ENCODE data around the gene CRISP1. TPM values are rescaled to one million over a fixed set of nuclear protein-coding genes. Genes with fewer than 3 reads are reported as not detected.
"Not testable (repeated sequence)": the region's sequence is repeated elsewhere in the genome, so short reads cannot be mapped to it uniquely, and the experiment has no call there.

The CRISP1 gene
- total RNA-seq, 1 experiment from 2014 or later = not detected

- H3K27me3 ChIP-seq (ENCODE audit: insufficient read depth, low read length) = no peaks in the 10 kb centered on the region
- no peaks in the 10 kb centered on the region for H3K79me1 ChIP-seq (ENCODE audit: insufficient read depth, low read depth, low read length, poor library complexity, severe bottlenecking)
- H4K91ac ChIP-seq (ENCODE audit: insufficient read length, low read depth, low read length) = no peak overlapping the region
- H2AFZ ChIP-seq (ENCODE audit: low read length) = no peak overlapping the region
- no peaks in the 10 kb centered on the region for H3K23me2 ChIP-seq (ENCODE audit: insufficient read length, low read depth, low read length, poor library complexity, severe bottlenecking)
- Mint-ChIP-seq H3K36me3 (ENCODE audit: insufficient read depth in 1 of 3, low read depth in 3 of 3) (peaks cover 0 to 20% (median 3%) of the 10 kb centered on the region in 3 experiments; a peak in 4 of 7 replicates), H3K4me3 (no peak overlapping the region), H3K4me1 (peaks cover 14 to 19% of the 10 kb centered on the region in 2 experiments), H3K27ac (peak overlapping the region in 1 of 3 experiments; percentile 67; a peak in 1 of 7 replicates), H3K27me3 (ENCODE audit: low read depth) (peaks cover 7% of the 10 kb centered on the region), H3K9me3 (peaks cover 11 to 13% of the 10 kb centered on the region in 2 experiments; a peak in 4 of 5 replicates)
- H2BK20ac ChIP-seq (ENCODE audit: low read depth, low read length, poor library complexity, severe bottlenecking) = no peak overlapping the region
- no peak overlapping the region for H2BK12ac ChIP-seq (ENCODE audit: insufficient read length, low read depth, low read length)
- no peak overlapping the region for H3T11ph ChIP-seq (ENCODE audit: low read length)
- no peak overlapping the region for H4K5ac ChIP-seq (ENCODE audit: insufficient read length, low read depth, low read length)
- no peak overlapping the region for H3K9ac ChIP-seq (ENCODE audit: extremely low read depth, insufficient read length, low read length)
- H3K9me3 ChIP-seq (ENCODE audit: control insufficient read depth, low read depth, low read length) = no peaks in the 10 kb centered on the region
- DNase-seq = no peak
- H3K27ac ChIP-seq (ENCODE audit: insufficient read length, low read depth, low read length) = no peak overlapping the region
- no peak overlapping the region for H3K18ac ChIP-seq (ENCODE audit: insufficient read length, low read depth, low read length)
- no peak overlapping the region for H3K14ac ChIP-seq (ENCODE audit: insufficient read depth, low read length)
- H2BK120ac ChIP-seq (ENCODE audit: low read depth, low read length, poor library complexity, severe bottlenecking) = no peak overlapping the region
- H2AK5ac ChIP-seq (ENCODE audit: insufficient read length, low read length) = no peak overlapping the region
- no peaks in the 10 kb centered on the region for H3K79me2 ChIP-seq (ENCODE audit: insufficient read depth, low read length)
- no peak overlapping the region for H3K56ac ChIP-seq (ENCODE audit: insufficient read length, low read depth, low read length)
- no peak overlapping the region for H2BK15ac ChIP-seq (ENCODE audit: low read depth, low read length)
- no peak overlapping the region for H4K8ac ChIP-seq (replicated peaks; ENCODE audit: insufficient read length, low read depth, low read length)
- H3K23ac ChIP-seq (ENCODE audit: insufficient read length, low read depth, low read length) = no peak overlapping the region
- H2BK5ac ChIP-seq (ENCODE audit: insufficient read length, low read length) = no peak overlapping the region
- H3K4me1 ChIP-seq (ENCODE audit: insufficient read depth, low read length) = no peaks in the 10 kb centered on the region
- no peak for TF ChIP-seq CTCF (conservative IDR thresholded peaks at IDR 0.05)
- no peak overlapping the region for H3K4me2 ChIP-seq (ENCODE audit: insufficient read depth, insufficient read length, low read length)
- no peaks in the 10 kb centered on the region for H4K20me1 ChIP-seq (ENCODE audit: control insufficient read depth, insufficient read depth, insufficient read length)
- no peak overlapping the region for H3K4ac ChIP-seq (ENCODE audit: low read depth, low read length)
Observed at GRCh38 chr6:49898904-49899566, 32.7 kb upstream of the CRISP1 start.

GRCh38 chr6:49895553-49895952 is 29.2 kb upstream of the CRISP1 start:
- not testable (repeated sequence) for H3K79me1 ChIP-seq (ENCODE audit: insufficient read depth, low read depth, low read length, poor library complexity, severe bottlenecking); H2BK5ac ChIP-seq (ENCODE audit: insufficient read length, low read length); H3K23ac ChIP-seq (ENCODE audit: insufficient read length, low read depth, low read length); H4K5ac ChIP-seq (ENCODE audit: insufficient read length, low read depth, low read length); H3K56ac ChIP-seq (ENCODE audit: insufficient read length, low read depth, low read length); H3K23me2 ChIP-seq (ENCODE audit: insufficient read length, low read depth, low read length, poor library complexity, severe bottlenecking); H2AK5ac ChIP-seq (ENCODE audit: insufficient read length, low read length); H3K14ac ChIP-seq (ENCODE audit: insufficient read depth, low read length); H2AFZ ChIP-seq (ENCODE audit: low read length); H2BK15ac ChIP-seq (ENCODE audit: low read depth, low read length); DNase-seq; H4K91ac ChIP-seq (ENCODE audit: insufficient read length, low read depth, low read length); H4K8ac ChIP-seq (replicated peaks; ENCODE audit: insufficient read length, low read depth, low read length); H3K9ac ChIP-seq (ENCODE audit: extremely low read depth, insufficient read length, low read length); H3K4me2 ChIP-seq (ENCODE audit: insufficient read depth, insufficient read length, low read length); H3K18ac ChIP-seq (ENCODE audit: insufficient read length, low read depth, low read length); H3K79me2 ChIP-seq (ENCODE audit: insufficient read depth, low read length); H3K9me3 ChIP-seq (ENCODE audit: control insufficient read depth, low read depth, low read length); H4K20me1 ChIP-seq (ENCODE audit: control insufficient read depth, insufficient read depth, insufficient read length); H3K4me3 Mint-ChIP-seq; H3K27ac ChIP-seq (ENCODE audit: insufficient read length, low read depth, low read length); H3K27ac Mint-ChIP-seq; H3T11ph ChIP-seq (ENCODE audit: low read length); H2BK120ac ChIP-seq (ENCODE audit: low read depth, low read length, poor library complexity, severe bottlenecking); H2BK20ac ChIP-seq (ENCODE audit: low read depth, low read length, poor library complexity, severe bottlenecking); H3K4ac ChIP-seq (ENCODE audit: low read depth, low read length); H2BK12ac ChIP-seq (ENCODE audit: insufficient read length, low read depth, low read length)
- peaks cover 17% of the 10 kb centered on the region; the same call in 1 of the 2 replicates for H3K27me3 ChIP-seq (ENCODE audit: insufficient read depth, low read length)
- Mint-ChIP-seq H3K36me3 (ENCODE audit: insufficient read depth in 1 of 3, low read depth in 3 of 3) (peaks cover 0 to 33% (median 10%) of the 10 kb centered on the region in 3 experiments; a peak in 6 of 7 replicates), H3K27me3 (ENCODE audit: low read depth) (peaks cover 40% of the 10 kb centered on the region), H3K4me1 (peaks cover 24 to 26% of the 10 kb centered on the region in 2 experiments), H3K9me3 (peaks cover 16 to 19% of the 10 kb centered on the region in 2 experiments)
- peaks cover 12% of the 10 kb centered on the region for H3K4me1 ChIP-seq (ENCODE audit: insufficient read depth, low read length)
